ENCODE data around the gene CDS2. TPM values are rescaled to one million over a fixed set of nuclear protein-coding genes. Genes with fewer than 3 reads are reported as not detected.

CDS2 gene
- total and polyA plus RNA-seq, 9 donors, result 11.4 to 54.6 (median 37.6) TPM

- intact Hi-C loops (cut with DNase I), result no loop called here
- no peak overlapping the region for H3K27ac ChIP-seq
- WGBS, 3 donors, result 81 to 87% (median 83%) methylated on average over 4 of the region's 4 CpGs
- H3K4me1 ChIP-seq (ENCODE audit: insufficient read depth), result peaks cover 2% of the 10 kb centered on the region
- TF ChIP-seq CTCF (IDR thresholded peaks at IDR 0.05) (no peak), EP300 (IDR thresholded peaks at IDR 0.05) (no peak), POLR2A (IDR thresholded peaks at IDR 0.05) (no peak)
- DNase-seq, result no peak
- no peaks in the 10 kb centered on the region for H3K9me3 ChIP-seq
- no peaks in the 10 kb centered on the region for H3K36me3 ChIP-seq
- no peak overlapping the region for H3K4me3 ChIP-seq
- H3K27me3 ChIP-seq, result no peaks in the 10 kb centered on the region
Measured at GRCh38 chr20:5196149-5196548, 69.3 kb downstream of the CDS2 start.

GRCh38 chr20:5197270-5197827, 70.5 kb downstream of the CDS2 start:
- DNase-seq, result no peak
- Histone ChIP-seq H3K4me1 (ENCODE audit: insufficient read depth) (peaks cover 2% of the 10 kb centered on the region), H3K9me3 (no peaks in the 10 kb centered on the region), H3K36me3 (no peaks in the 10 kb centered on the region), H3K4me3 (no peak overlapping the region), H3K27ac (no peak overlapping the region), H3K27me3 (no peaks in the 10 kb centered on the region)
- intact Hi-C loops (cut with DNase I), result no loop called here
- TF ChIP-seq EP300 (IDR thresholded peaks at IDR 0.05) (no peak), POLR2A (IDR thresholded peaks at IDR 0.05) (no peak), CTCF (IDR thresholded peaks at IDR 0.05) (no peak)
- 50 to 63% (median 61%) methylated on average over 11 of the region's 11 CpGs for WGBS, 3 donors

GRCh38 chr20:5197847-5198650, 71.2 kb downstream of the CDS2 start:
- peaks cover 2% of the 10 kb centered on the region for H3K4me1 ChIP-seq (ENCODE audit: insufficient read depth)
- H3K4me3 ChIP-seq, result no peak overlapping the region
- no peaks in the 10 kb centered on the region for H3K27me3 ChIP-seq
- no peaks in the 10 kb centered on the region for H3K36me3 ChIP-seq
- 65 to 76% (median 67%) methylated on average over 10 of the region's 10 CpGs for WGBS, 3 donors
- TF ChIP-seq CTCF (IDR thresholded peaks at IDR 0.05) (no peak), POLR2A (IDR thresholded peaks at IDR 0.05) (no peak), EP300 (IDR thresholded peaks at IDR 0.05) (no peak)
- intact Hi-C loops (cut with DNase I), result no loop called here
- no peak overlapping the region for H3K27ac ChIP-seq
- peak in 1 of 5 donors; percentile 49 for DNase-seq
- H3K9me3 ChIP-seq, result no peaks in the 10 kb centered on the region

- 83 to 85% (median 84%) methylated on average over 8 of the region's 8 CpGs for WGBS, 3 donors
- intact Hi-C loops (cut with DNase I), result no loop called here
- no peak for DNase-seq
- H3K27ac ChIP-seq, result no peak overlapping the region
- H3K27me3 ChIP-seq, result no peaks in the 10 kb centered on the region
- H3K36me3 ChIP-seq, result no peaks in the 10 kb centered on the region
- no peak overlapping the region for H3K4me3 ChIP-seq
- TF ChIP-seq POLR2A (IDR thresholded peaks at IDR 0.05) (no peak), CTCF (IDR thresholded peaks at IDR 0.05) (no peak), EP300 (IDR thresholded peaks at IDR 0.05) (no peak)
- peaks cover 2% of the 10 kb centered on the region for H3K4me1 ChIP-seq (ENCODE audit: insufficient read depth)
- H3K9me3 ChIP-seq, result no peaks in the 10 kb centered on the region
Measured at GRCh38 chr20:5198651-5198924, 71.8 kb downstream of the CDS2 start.

Data from ovary (tissue), 9 donors.